HG03108 (cell line): ENCODE measurements around the gene IQSEC1.
A peak's percentile ranks its signal among the peaks of the same experiment; 100 is the strongest.

Experiments used
- ATAC-seq: cut with Tn5 transposase; IDR thresholded peaks from one replicate; pipeline ENCODE4 v1.9.1; 2021; ENCODE audit warnings: moderate library complexity; ENCODE audit not compliant: unreplicated experiment

Gene IQSEC1

DNA sequence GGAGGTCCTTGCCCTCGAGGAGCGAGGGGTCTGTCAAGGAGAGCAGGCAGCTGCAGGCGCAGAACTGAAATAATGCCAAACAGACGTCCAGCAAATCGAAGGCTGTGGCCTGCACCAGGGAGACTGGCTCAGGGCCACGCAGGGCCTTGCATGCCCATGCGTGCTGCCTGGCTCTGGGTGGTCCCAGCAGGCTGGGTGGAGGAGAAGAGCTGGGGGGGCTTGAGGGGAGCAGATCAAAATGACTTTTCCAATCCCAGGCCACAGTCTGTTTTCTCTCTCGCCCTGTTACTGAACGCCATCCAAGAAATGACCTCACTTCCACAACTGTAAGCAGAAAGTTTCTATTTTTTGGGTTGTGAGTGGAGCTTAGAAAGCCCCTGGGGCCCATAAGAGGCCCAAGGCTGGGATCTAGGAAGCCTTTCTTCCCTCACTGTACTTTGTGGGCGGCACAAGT lies 134.9 kb downstream of the IQSEC1 start:
- ATAC-seq, result no peak

GRCh38 chr3:12935861-12936830 lies 137.1 kb downstream of the IQSEC1 start:
- no peak for ATAC-seq

DNA sequence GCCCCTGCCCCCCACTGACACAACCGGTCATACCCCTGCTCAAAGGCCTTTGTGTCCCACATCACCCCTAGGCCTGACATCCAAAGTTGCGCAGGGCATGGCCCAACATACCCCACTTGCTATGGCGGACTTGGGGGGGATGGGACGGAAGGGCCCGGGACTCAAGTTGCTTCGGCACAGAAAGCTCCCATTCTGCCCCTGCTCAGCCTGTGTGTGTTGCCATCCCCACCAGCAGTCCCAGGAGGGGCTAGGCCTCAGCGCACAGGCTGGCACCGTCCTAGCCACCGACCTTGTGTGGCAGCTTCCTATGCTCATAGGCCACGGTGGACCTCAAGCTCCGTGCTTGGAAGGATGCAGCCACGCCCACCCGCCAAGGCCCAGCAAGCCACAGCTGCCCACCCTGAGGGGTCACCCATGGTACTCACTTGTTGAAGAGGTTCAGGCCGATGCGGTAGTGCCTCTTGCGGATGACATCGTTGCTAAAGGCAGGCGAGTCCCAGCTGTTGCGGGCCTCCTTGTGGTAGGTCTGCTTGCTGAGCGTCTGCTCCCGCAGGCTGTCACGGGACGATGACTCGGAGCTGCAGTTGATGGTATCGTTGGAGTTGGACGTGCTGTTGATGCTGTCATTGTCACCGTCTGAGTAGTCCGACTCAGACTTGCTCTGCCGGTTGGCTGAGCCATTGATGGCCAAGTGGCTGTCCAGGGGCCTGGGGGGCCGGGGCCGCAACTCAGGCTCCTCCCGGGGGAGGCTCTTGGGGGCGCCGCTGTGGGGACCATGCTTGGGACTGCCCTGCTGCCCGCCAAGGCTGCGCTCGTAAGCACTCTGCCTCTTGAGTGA lies 138.0 kb downstream of the IQSEC1 start:
- ATAC-seq, result no peak

- ATAC-seq, result no peak
These were observed 138.8 kb downstream of the IQSEC1 start for GRCh38 chr3:12934431-12934830.

- ATAC-seq, result no peak
These were observed 139.3 kb downstream of the IQSEC1 start for GRCh38 chr3:12933901-12934300.

DNA sequence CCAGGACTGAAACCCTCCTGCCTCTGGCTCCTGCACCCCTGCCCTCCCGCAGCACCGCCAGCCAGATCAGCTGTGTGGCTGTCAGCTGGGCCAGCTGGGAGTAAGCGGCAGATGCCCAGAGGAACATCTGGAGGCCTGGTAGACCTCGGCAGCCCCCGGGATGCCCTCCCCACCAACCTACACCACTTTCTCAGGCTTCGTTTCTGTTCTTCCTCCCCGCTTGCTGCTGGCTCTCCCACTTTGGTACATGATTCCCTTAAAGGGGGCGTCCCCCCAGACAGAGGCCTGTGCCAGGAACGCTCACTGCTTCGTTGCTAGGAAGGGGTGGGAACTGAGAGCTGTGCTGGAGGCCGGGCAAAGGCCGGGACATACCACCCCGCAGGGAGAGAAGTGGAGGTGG lies 140.5 kb downstream of the IQSEC1 start:
- no peak for ATAC-seq

DNA sequence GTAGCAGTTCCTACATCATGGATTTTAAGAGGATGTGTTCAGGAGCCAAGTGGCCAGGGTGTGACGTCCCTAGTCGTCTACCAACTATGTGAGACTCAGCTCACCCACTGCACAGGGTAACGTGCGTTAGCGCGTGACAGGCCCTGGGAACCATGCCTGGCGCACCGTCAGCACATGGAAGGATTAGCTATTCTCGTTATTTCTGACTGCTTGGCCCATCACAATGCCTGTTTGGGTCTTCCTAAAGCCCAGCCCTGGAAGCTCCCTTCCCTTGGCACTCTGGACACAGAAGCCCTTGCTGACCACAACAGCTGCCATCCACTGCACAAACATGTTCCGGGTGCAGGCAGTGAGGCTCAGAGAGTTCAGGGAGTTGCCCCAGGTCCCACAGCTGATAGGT lies 140.9 kb downstream of the IQSEC1 start:
- no peak for ATAC-seq

- ATAC-seq, result no peak
These were observed 141.8 kb downstream of the IQSEC1 start for GRCh38 chr3:12931273-12931905.

GRCh38 chr3:12929801-12930200 lies 143.4 kb downstream of the IQSEC1 start:
- no peak for ATAC-seq

DNA sequence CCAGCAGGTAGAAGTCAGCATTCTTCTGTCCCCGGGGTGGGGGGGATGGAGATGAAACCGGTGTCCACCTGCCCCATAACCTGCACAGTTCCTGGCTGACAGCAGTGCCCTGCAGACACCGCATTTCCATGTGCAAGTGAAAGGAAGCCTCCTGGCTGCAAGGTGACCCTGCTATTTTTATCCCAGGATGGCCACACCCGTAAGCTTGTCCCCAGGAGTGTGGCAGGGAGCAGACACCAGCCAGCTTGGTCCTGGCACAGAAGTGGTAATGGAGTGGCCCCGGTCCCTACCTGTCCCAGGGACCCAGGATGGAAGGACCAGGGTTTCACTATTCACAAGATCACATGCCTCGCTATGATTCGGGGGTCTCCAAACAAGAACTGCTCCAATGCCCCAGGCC lies 146.6 kb downstream of the IQSEC1 start:
- ATAC-seq, result no peak

- no peak for ATAC-seq
These were observed 147.6 kb downstream of the IQSEC1 start for GRCh38 chr3:12925648-12926047.

DNA sequence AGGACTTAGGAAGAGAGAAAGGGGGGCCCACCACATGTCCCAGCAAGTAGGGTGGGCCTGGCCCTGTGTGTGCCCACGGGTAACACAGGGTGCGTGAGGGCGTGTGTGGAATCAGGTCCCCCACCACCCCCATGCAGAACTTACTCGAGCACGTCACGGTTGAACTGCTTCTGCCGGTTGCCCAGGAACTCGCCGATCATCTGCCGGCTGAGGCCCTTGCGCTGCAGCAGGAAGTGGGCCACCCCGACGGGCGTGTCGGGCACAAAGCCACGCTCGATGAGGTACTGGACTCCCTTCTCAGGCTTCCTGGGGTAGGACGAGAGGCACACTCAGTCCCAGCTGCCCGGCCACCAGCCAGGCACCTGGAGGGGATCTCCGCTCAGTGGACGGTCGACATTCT lies 148.8 kb downstream of the IQSEC1 start:
- ATAC-seq, result no peak

- ATAC-seq, result no peak
These were observed 150.3 kb downstream of the IQSEC1 start for GRCh38 chr3:12922881-12923431.

GRCh38 chr3:12922306-12922705 lies 150.9 kb downstream of the IQSEC1 start:
- ATAC-seq, result no peak

DNA sequence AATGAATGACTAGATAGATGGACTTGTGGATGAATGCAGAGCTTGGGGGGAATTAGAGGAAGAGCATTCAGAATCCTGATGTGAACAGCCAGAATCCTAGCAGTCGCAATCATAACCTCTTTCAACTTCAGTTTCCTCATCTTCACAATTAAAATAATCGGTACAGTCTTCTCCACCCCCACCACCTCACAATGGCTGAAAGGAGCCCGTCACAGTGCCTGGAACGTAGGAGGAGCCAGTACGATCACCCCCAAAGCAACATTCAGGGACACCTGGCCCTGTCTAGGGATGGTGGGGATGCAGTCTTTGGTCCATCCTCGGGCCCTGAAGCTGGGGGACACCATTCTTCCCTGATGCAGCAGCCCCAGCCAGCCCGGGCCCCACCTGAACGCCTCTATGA lies 151.5 kb downstream of the IQSEC1 start:
- ATAC-seq, result no peak

DNA sequence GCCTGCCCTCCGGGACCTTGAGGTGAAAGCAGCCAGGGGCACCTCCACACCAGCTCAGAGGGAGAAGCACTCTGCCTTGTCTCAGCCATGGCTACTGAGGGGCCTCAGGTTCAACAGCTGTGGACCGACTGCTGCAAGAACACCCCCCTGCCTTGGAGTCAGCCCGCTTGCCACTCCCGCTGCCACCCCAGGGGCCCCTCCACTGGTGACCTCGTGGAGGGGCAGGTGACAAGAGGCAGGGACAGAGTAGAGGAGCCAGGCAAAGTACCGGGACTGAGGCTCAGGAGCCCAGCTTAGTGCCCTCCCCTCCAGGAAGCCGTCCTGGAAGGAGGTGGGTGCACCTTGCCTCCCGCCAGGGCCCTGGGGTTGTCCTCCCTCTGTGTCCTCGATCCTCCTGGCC lies 152.3 kb downstream of the IQSEC1 start:
- ATAC-seq, result no peak

- no peak for ATAC-seq
These were observed 154.0 kb downstream of the IQSEC1 start for GRCh38 chr3:12919205-12919604.

GRCh38 chr3:12918231-12918630 lies 155.0 kb downstream of the IQSEC1 start:
- ATAC-seq, result no peak

DNA sequence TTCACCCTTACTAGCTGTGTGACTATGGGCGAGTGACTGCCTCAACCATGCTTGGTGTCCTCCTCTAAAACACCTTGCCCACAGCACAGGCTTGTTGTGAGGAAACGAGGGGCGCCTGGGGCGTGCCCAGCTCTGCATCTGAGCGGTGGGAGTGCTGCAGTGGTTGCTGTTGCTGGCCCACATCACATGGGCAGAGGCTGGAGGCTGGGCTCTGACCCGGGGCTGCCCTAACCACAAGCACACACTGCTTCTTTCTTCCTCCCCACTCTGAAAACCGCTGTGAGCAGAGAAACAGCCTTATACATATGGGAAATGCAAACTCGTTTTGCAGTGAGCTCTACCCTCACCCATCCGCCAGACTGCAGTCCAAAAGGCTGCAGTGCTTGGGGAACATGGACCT lies 157.1 kb downstream of the IQSEC1 start:
- ATAC-seq, result peak; percentile 78

GRCh38 chr3:12914088-12914487 lies 159.1 kb downstream of the IQSEC1 start:
- ATAC-seq, result no peak

DNA sequence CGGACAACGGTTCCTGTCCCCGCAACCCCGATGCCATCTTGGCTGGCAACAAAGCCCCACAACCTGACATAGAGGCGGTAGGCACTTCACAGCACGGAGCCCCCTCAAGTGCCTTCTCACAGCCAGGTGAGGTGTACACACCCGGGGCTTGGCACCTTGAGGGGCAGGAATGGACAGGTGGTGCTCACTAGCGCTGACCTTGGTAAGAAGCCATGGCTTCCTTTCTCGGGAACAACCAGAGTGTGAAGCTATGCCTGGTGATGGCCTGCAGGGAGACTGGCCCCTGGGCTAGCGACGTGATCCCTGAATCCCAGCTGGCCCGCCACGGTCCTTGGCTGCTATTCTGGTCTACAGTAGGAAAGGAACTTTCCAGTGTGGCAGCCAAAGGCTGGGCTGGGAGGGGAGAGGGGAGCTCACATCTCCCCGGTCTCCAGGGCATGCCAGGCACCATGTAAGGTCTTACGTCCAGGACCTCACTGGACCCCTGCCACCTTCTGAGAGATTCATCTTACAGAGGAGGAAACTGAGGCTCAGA lies 161.3 kb downstream of the IQSEC1 start:
- no peak for ATAC-seq
